ENCODE measurements around the gene NECAB2. TPM values are rescaled to one million over a fixed set of nuclear protein-coding genes. Genes with fewer than 3 reads are reported as not detected.

NECAB2 gene
- total RNA-seq, result not detected in 2 replicates

GRCh38 chr16:83967838-83968305, at the start of gene NECAB2:
Gene NECAB2 (plus strand): TSS chr16:83968244. CDS start chr16:83968649, 405 bp downstream.

DNA sequence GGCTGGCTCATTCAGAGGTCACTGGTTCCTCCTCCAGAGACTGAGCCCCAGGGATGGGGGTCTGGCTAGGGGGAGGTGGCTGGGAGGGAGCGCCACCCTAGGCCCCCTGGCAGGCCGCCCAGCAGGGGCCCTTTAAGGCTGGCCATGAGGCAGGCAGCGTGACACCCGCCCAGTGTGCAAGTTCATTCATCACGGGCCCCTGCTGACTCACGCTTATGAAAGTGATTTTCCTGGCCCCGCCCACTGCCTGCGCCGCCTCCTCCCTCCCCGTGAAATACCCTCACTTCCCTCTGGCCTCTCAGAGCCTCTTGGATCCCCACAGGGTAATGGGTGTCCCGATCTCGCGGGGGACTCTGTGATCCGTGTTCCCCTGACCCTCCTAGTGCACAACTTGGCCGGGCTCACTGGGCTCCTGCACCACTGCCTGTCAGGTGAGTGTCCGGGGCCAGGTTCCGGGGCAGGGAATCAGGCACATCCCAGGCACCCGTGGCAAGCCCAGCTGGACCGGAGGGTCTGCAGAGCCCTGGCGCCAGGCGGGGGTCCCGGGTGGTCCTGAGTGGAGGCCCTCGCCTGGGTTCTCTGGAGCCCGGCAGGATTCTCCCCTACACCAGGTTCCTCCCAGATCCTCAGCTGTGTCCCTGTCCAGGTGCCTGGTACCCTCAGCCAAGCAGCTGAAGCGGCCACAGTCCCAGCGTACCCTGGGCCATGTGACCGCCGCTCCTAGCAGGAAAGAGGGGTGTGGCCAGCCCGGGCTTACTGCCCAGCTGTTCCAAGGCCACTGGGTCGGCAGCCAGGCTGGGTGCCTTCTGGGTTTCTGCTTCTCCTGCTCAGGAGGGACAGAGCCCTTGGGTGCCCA, 14.9 kb upstream of the NECAB2 start, which contains the start of gene OSGIN1:
TSS of gene OSGIN1 (plus strand) at position 301 of the 856 bp plus-strand sequence. CDS start 4,432 bp downstream, outside the sequence.

GRCh38 chr16:84042308-84042878, 74.3 kb downstream of the NECAB2 start, which contains the start of gene SLC38A8:
Gene SLC38A8 (minus strand): TSS chr16:84042795. CDS start chr16:84042157, 638 bp downstream.

Other genes with a start within 250 kb of the NECAB2 start
- gene HSBP1, start 160.3 kb upstream of the NECAB2 start, total RNA-seq, result 116 and 172 TPM in 2 replicates
- 1.6 and 4.2 TPM in 2 replicates for gene MLYCD, start 69.1 kb upstream of the NECAB2 start, total RNA-seq
- gene OSGIN1, start 15.0 kb upstream of the NECAB2 start, total RNA-seq, result 1.1 and 1.6 TPM in 2 replicates
- not detected in 2 replicates for gene SLC38A8, start 74.6 kb downstream of the NECAB2 start, total RNA-seq
- 65.1 and 124 TPM in 2 replicates for gene MBTPS1, start 148.7 kb downstream of the NECAB2 start, total RNA-seq
- 16.0 and 35.7 TPM in 2 replicates for gene HSDL1, start 176.9 kb downstream of the NECAB2 start, total RNA-seq
- not detected in 2 replicates for gene DNAAF1, start 177.1 kb downstream of the NECAB2 start, total RNA-seq
- 15.2 and 22.7 TPM in 2 replicates for gene TAF1C, start 218.8 kb downstream of the NECAB2 start, total RNA-seq
- gene ADAD2, start 222.9 kb downstream of the NECAB2 start, total RNA-seq, result under 0.01 and 0.44 TPM in 2 replicates

Measured in bladder microvascular endothelial cell (primary cell).